Tibial artery (tissue), 4 donors: ENCODE measurements around the gene PWP1.
"Not testable (repeated sequence)": the region's sequence is repeated elsewhere in the genome, so short reads cannot be mapped to it uniquely, and the experiment has no call there.

Source experiments
- DNase-seq, 2 donors: peaks; one replicate each; pipeline ENCODE4 v3.0.0-alpha.2; 2019
- H3K27ac ChIP-seq, 2 donors: fragments of 200-600 bp; sonication (generic) in 1 of 2; 1 replicate in 1 of 2; 2 replicates in 1 of 2; pipeline ENCODE4 v1.5.1; 2018 to 2019; ENCODE audit warnings: mild to moderate bottlenecking in 1 of 2
- H3K27me3 ChIP-seq, 2 donors: fragments of 200-600 bp; sonication (generic) in 1 of 2; one replicate each; pipeline versions ENCODE4 v1.5.1 to v1.6.0; 2016 to 2019
- H3K36me3 ChIP-seq, 3 donors: fragments of 200-600 bp; sonication (generic) in 2 of 3; one replicate each; pipeline ENCODE4 v1.5.1; 2016 to 2019; ENCODE audit warnings: mild to moderate bottlenecking in 2 of 3
- H3K4me1 ChIP-seq, 4 donors: fragments of 200-600 bp; sonication (generic) in 2 of 4; 1 replicate in 3 of 4; 2 replicates in 1 of 4; pipeline ENCODE4 v1.5.1; 2016 to 2019
- H3K4me3 ChIP-seq, 2 donors: fragments of 200-600 bp; sonication (generic) in 1 of 2; 1 replicate in 1 of 2; 2 replicates in 1 of 2; pipeline ENCODE4 v1.5.1; 2018 to 2019; ENCODE audit warnings: mild to moderate bottlenecking in 2 of 2
- H3K9me3 ChIP-seq, 3 donors: fragments of 200-600 bp; sonication (generic) in 1 of 3; one replicate each; pipeline ENCODE4 v1.5.1; 2016 to 2019
- intact Hi-C: fragments of 100-400 bp; cut with DNase I; formaldehyde crosslinking; loops from one replicate; pipeline ENCODE4 v1.15.0; 2023; ENCODE audit warnings: low total_unique reads
- TF ChIP-seq, protein P1 (sequence below), 2 experiments: fragments of 200-600 bp in 1 of 2; fragments of 450-650 bp in 1 of 2; IDR thresholded peaks; one replicate each; pipeline ENCODE4 v1.5.1; 2017 to 2019; ENCODE audit warnings: antibody characterized with exemption in 2 of 2, mild to moderate bottlenecking in 1 of 2, moderate library complexity in 1 of 2

Gene PWP1

DNA sequence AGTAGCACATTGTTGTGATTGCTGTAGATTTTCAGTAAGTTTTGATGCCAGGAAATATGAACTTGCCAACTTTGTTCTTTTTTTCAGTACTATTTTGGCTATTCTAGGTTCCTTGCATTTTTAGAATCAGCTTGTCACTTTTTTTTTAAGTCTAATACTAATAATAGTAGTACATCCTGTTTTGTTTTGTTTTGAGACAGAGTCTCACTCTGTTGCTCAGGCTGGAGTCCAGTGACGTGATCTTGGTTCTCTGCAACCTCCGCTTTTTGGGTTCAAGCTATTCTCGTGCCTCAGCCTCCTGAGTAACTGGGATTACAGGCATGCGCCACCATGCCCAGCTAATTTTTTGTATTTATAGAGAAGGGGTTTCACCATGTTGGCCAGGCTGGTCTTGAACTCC is 16.5 kb downstream of the PWP1 start:
- Histone ChIP-seq H3K4me3 (no peak overlapping the region), H3K4me1 (peaks cover 0 to 5% (median 2%) of the 10 kb centered on the region in 4 donors), H3K9me3 (no peaks in the 10 kb centered on the region), H3K36me3 (peaks cover 79 to 90% (median 90%) of the 10 kb centered on the region in 3 donors), H3K27ac (no peak overlapping the region), H3K27me3 (no peaks in the 10 kb centered on the region)
- TF ChIP-seq, protein P1, sequence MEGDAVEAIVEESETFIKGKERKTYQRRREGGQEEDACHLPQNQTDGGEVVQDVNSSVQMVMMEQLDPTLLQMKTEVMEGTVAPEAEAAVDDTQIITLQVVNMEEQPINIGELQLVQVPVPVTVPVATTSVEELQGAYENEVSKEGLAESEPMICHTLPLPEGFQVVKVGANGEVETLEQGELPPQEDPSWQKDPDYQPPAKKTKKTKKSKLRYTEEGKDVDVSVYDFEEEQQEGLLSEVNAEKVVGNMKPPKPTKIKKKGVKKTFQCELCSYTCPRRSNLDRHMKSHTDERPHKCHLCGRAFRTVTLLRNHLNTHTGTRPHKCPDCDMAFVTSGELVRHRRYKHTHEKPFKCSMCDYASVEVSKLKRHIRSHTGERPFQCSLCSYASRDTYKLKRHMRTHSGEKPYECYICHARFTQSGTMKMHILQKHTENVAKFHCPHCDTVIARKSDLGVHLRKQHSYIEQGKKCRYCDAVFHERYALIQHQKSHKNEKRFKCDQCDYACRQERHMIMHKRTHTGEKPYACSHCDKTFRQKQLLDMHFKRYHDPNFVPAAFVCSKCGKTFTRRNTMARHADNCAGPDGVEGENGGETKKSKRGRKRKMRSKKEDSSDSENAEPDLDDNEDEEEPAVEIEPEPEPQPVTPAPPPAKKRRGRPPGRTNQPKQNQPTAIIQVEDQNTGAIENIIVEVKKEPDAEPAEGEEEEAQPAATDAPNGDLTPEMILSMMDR (IDR thresholded peaks at IDR 0.05): no peak
- no peak for DNase-seq
- intact Hi-C loops: no loop called here

DNA sequence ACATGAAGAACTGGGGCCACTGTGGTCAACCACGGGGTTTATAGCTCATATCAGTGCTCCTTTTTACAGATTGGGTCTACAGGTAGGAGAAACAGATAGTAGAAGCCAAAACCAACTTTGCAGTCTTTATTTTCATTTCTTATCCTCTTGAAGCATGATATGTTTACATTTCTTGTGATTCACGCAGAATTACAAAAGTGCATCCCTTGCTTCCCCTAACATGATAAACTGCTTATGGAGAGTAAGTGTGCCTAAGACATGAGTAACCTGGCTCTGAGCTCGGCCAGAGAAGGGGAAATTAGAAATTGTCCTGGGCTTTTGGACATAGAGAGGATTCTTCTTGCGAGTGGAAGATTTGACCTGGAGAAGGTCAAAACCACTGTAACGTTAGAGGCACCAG is 18.4 kb downstream of the PWP1 start:
- no peak for DNase-seq
- Histone ChIP-seq H3K36me3 (peaks cover 75 to 87% (median 86%) of the 10 kb centered on the region in 3 donors), H3K27me3 (no peaks in the 10 kb centered on the region), H3K4me3 (no peak overlapping the region), H3K9me3 (no peaks in the 10 kb centered on the region), H3K4me1 (peaks cover 0 to 5% (median 2%) of the 10 kb centered on the region in 4 donors), H3K27ac (no peak overlapping the region)
- intact Hi-C loops: no loop called here
- TF ChIP-seq, protein P1 (IDR thresholded peaks at IDR 0.05): no peak

DNA sequence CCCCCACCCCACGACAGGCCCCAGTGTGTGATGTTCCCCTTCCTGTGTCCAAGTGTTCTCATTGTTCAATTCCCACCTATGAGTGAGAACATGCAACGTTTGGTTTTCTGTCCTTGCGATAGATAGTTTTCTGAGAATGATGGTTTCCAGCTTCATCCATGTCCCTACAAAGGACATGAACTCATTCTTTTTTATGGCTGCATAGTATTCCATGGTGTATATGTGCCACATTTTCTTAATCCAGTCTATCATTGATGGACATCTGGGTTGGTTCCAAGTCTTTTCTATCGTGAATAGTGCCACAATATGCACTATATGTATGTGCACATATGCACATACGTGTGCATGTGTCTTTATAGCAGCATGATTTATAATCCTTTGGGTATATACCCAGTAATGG is 19.9 kb downstream of the PWP1 start:
- H3K9me3 ChIP-seq, H3K4me1 ChIP-seq, H3K27ac ChIP-seq, H3K27me3 ChIP-seq, DNase-seq, H3K4me3 ChIP-seq, intact Hi-C loops: not testable (repeated sequence)
- H3K36me3 ChIP-seq: peaks cover 75 to 87% (median 86%) of the 10 kb centered on the region in 3 donors

DNA sequence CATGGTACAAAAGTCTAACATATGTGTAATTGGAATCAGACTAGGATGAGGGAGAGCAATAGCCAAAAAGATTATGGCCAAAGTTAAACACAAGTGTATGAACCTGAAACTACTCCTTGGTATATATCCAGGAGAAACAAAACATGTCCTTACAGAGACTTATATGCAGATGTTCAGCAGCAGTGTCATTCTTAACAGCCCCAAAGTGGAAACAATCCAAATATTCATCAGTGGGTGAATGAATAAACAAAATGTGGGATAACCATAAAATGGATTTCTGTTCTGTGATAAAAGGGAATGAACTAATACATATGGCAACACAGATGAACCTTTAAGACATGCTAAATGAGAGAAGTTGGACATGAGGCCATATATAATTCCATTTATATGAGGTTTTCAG is 30.2 kb downstream of the PWP1 start:
- Histone ChIP-seq H3K27me3 (no peaks in the 10 kb centered on the region), H3K4me3 (no peak overlapping the region), H3K4me1 (no peaks in the 10 kb centered on the region), H3K27ac (no peak overlapping the region), H3K9me3 (no peaks in the 10 kb centered on the region), H3K36me3 (peaks cover 34 to 58% (median 51%) of the 10 kb centered on the region in 3 donors)
- intact Hi-C loops: no loop called here
- no peak for DNase-seq
- TF ChIP-seq, protein P1 (IDR thresholded peaks at IDR 0.05): no peak

DNA sequence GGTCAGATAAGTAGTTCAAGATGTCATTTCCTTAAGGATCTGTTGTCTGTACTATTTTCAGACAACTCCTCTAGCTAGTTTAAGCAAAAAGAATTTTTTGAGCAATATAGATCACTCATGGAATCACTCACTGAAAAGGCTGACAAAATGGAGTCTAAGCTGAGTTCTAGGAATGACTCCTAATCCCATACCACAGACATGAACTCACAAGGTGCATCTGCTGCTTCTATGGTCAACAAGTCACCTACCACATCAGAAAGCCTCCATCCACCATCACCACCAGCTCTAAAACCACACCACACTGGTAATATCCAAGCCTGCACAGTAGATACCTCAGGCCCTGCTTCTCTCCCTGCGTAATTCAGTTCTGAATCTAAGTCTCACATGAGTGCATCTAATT is 33.0 kb downstream of the PWP1 start:
- intact Hi-C loops: no loop called here

DNA sequence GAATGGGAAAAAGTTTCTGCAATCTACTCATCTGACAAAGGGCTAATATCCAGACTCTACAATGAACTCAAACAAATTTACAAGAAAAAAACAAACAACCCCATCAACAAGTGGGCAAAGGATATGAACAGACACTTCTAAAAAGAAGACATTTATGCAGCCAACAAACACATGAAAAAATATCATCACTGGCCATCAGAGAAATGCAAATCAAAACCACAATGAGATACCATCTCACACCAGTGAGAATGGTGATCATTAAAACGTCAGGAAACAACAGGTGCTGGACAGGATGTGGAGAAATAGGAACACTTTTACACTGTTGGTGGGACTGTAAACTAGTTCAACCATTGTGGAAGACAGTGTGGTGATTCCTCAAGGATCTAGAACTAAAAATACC is 41.7 kb downstream of the PWP1 start:
- peaks cover 0 to 11% (median 2%) of the 10 kb centered on the region in 3 donors for H3K36me3 ChIP-seq
- H3K9me3 ChIP-seq, H3K4me3 ChIP-seq, H3K27me3 ChIP-seq, H3K27ac ChIP-seq, DNase-seq, H3K4me1 ChIP-seq, intact Hi-C loops: not testable (repeated sequence)

More for the DNA sequence above, 33.0 kb downstream of the PWP1 start:
- no peak overlapping the region for H3K4me3 ChIP-seq
- TF ChIP-seq, protein P1 (IDR thresholded peaks at IDR 0.05): no peak
- H3K36me3 ChIP-seq: peaks cover 11 to 37% (median 22%) of the 10 kb centered on the region in 3 donors
- H3K27me3 ChIP-seq: no peaks in the 10 kb centered on the region
- H3K9me3 ChIP-seq: no peaks in the 10 kb centered on the region
- H3K27ac ChIP-seq: no peak overlapping the region
- no peaks in the 10 kb centered on the region for H3K4me1 ChIP-seq
- DNase-seq: no peak

DNA sequence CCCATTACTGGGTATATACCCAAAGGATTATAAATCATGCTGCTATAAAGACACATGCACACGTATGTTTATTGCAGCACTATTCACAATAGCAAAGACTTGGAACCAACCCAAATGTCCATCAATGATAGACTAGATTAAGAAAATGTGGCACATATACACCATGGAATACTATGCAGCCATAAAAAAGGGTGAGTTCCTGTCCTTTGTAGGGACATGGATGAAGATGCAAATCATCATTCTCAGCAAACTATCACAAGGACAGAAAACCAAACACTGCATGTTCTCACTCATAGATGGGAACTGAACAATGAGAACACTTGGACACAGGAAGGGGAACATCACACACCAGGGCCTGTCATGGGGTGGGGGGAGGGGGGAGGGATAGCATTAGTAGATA is 42.1 kb downstream of the PWP1 start:
- H3K36me3 ChIP-seq: peaks cover 1 to 11% (median 6%) of the 10 kb centered on the region in 3 donors
- H3K27ac ChIP-seq, H3K9me3 ChIP-seq, H3K4me3 ChIP-seq, DNase-seq, H3K4me1 ChIP-seq, intact Hi-C loops, H3K27me3 ChIP-seq: not testable (repeated sequence)
